Peyer's patch (tissue), 4 donors: ENCODE measurements around the gene ASIC4. TPM values are rescaled to one million over a fixed set of nuclear protein-coding genes. Genes with fewer than 3 reads are reported as not detected.

Source experiments
- DNase-seq, 3 donors: peaks; one replicate each; pipeline ENCODE4 v3.0.0-alpha.2; 2017 to 2019
- H3K27ac ChIP-seq, 4 donors: fragments of 200-600 bp; sonication (generic); one replicate each; pipeline ENCODE4 v1.5.1; 2016 to 2019
- H3K27me3 ChIP-seq, 2 donors: fragments of 200-600 bp; sonication (generic); one replicate each; pipeline ENCODE4 v1.5.1; 2019
- H3K36me3 ChIP-seq, 3 donors: fragments of 200-600 bp; sonication (generic); one replicate each; pipeline ENCODE4 v1.5.1; 2016 to 2019
- H3K4me1 ChIP-seq, 4 donors: fragments of 200-600 bp; sonication (generic); one replicate each; pipeline ENCODE4 v1.5.1; 2016 to 2019
- H3K4me3 ChIP-seq, 4 donors: fragments of 200-600 bp; sonication (generic); 1 replicate in 3 of 4; 2 replicates in 1 of 4; pipeline ENCODE4 v1.5.1; 2016 to 2019; ENCODE audit warnings: mild to moderate bottlenecking in 1 of 4
- H3K9me3 ChIP-seq, 4 donors: fragments of 200-600 bp; sonication (generic); one replicate each; pipeline ENCODE4 v1.5.1; 2016 to 2019; ENCODE audit warnings: mild to moderate bottlenecking in 1 of 4
- CTCF ChIP-seq, 6 experiments: fragments of 450-650 bp in 4 of 6; fragments of 200-600 bp in 2 of 6; sonication (generic) in 1 of 6; IDR thresholded peaks; one replicate each; pipeline ENCODE4 v1.5.1; 2017 to 2019; ENCODE audit warnings: antibody characterized with exemption in 6 of 6, mild to moderate bottlenecking in 3 of 6, moderate library complexity in 1 of 6
- POLR2A ChIP-seq, 2 donors: fragments of 450-650 bp; IDR thresholded peaks; one replicate each; pipeline ENCODE4 v1.5.1; 2017; ENCODE audit warnings: antibody characterized with exemption in 2 of 2, mild to moderate bottlenecking in 2 of 2, moderate library complexity in 2 of 2
- total RNA-seq, 4 donors: library from RNA; depleted of rRNA; stranded (reverse); fragments of >200 nt; gene quantifications; one replicate each; pipeline ENCODE4 v1.1.0, GENCODE V29; 2016

The ASIC4 gene
- total RNA-seq, 4 donors from 2014 or later: 0.27 TPM; not detected in 3

GRCh38 chr2:219488844-219489194 lies 25.5 kb upstream of the ASIC4 start:
- Histone ChIP-seq H3K27ac (no peak overlapping the region), H3K36me3 (no peaks in the 10 kb centered on the region), H3K9me3 (no peaks in the 10 kb centered on the region), H3K4me1 (peaks cover 0 to 12% (median 9%) of the 10 kb centered on the region in 4 donors), H3K27me3 (peaks cover 0 to 17% of the 10 kb centered on the region in 2 donors), H3K4me3 (no peak overlapping the region)
- TF ChIP-seq CTCF (IDR thresholded peaks at IDR 0.05) (no peak), POLR2A (IDR thresholded peaks at IDR 0.05) (no peak)
- DNase-seq: no peak

GRCh38 chr2:219489315-219489714 lies 25.0 kb upstream of the ASIC4 start:
- DNase-seq: no peak
- no peaks in the 10 kb centered on the region for H3K9me3 ChIP-seq

GRCh38 chr2:219490186-219490585 lies 24.1 kb upstream of the ASIC4 start:
- H3K4me3 ChIP-seq: no peak overlapping the region
- H3K27ac ChIP-seq: no peak overlapping the region
- no peaks in the 10 kb centered on the region for H3K9me3 ChIP-seq
- H3K36me3 ChIP-seq: no peaks in the 10 kb centered on the region
- no peak for DNase-seq
- peaks cover 0 to 4% of the 10 kb centered on the region in 2 donors for H3K27me3 ChIP-seq
- no peak for TF ChIP-seq POLR2A (IDR thresholded peaks at IDR 0.05)
- TF ChIP-seq CTCF (IDR thresholded peaks at IDR 0.05): no peak
- no peaks in the 10 kb centered on the region for H3K4me1 ChIP-seq

More at GRCh38 chr2:219489315-219489714, 25.0 kb upstream of the ASIC4 start:
- Histone ChIP-seq H3K4me3 (no peak overlapping the region), H3K4me1 (peaks cover 0 to 7% (median 6%) of the 10 kb centered on the region in 4 donors), H3K27ac (no peak overlapping the region), H3K36me3 (no peaks in the 10 kb centered on the region), H3K27me3 (peaks cover 0 to 12% of the 10 kb centered on the region in 2 donors)
- no peak for TF ChIP-seq CTCF (IDR thresholded peaks at IDR 0.05)
- no peak for TF ChIP-seq POLR2A (IDR thresholded peaks at IDR 0.05)

- Histone ChIP-seq H3K36me3 (no peaks in the 10 kb centered on the region), H3K4me1 (no peaks in the 10 kb centered on the region), H3K9me3 (no peaks in the 10 kb centered on the region), H3K27me3 (no peaks in the 10 kb centered on the region), H3K27ac (no peak overlapping the region), H3K4me3 (no peak overlapping the region)
- TF ChIP-seq CTCF (IDR thresholded peaks at IDR 0.05): no peak
- no peak for TF ChIP-seq POLR2A (IDR thresholded peaks at IDR 0.05)
- no peak for DNase-seq
Measured at GRCh38 chr2:219490600-219491130, 23.6 kb upstream of the ASIC4 start.

GRCh38 chr2:219491278-219491963 lies 22.9 kb upstream of the ASIC4 start:
- Histone ChIP-seq H3K9me3 (no peaks in the 10 kb centered on the region), H3K27me3 (no peaks in the 10 kb centered on the region), H3K4me1 (peaks cover 0 to 2% (median 0%) of the 10 kb centered on the region in 4 donors), H3K27ac (no peak overlapping the region), H3K4me3 (no peak overlapping the region), H3K36me3 (no peaks in the 10 kb centered on the region)
- no peak for DNase-seq
- no peak for TF ChIP-seq CTCF (IDR thresholded peaks at IDR 0.05)
- no peak for TF ChIP-seq POLR2A (IDR thresholded peaks at IDR 0.05)
